Coronary artery (tissue), 2 donors: ENCODE data around the gene GRIA4.

Source experiments
- DNase-seq: peaks from one replicate; pipeline ENCODE4 v3.0.0-alpha.2; 2017; ENCODE audit warnings: low spot score
- H3K27ac ChIP-seq, 2 donors: fragments of 200-600 bp; sonication (generic); one replicate each; pipeline ENCODE4 v1.5.1; 2016 to 2019
- H3K4me3 ChIP-seq: fragments of 200-600 bp; sonication (generic); 2 replicates; pipeline ENCODE4 v1.5.1; 2016; ENCODE audit warnings: mild to moderate bottlenecking, moderate library complexity
- CTCF ChIP-seq: fragments of 200-600 bp; sonication (generic); IDR thresholded peaks from one replicate; pipeline ENCODE4 v1.5.1; 2019; ENCODE audit warnings: antibody characterized with exemption

The GRIA4 gene

GRCh38 chr11:105937331-105937730 is 327.5 kb downstream of the GRIA4 start:
- no peak for DNase-seq
- no peak overlapping the region for H3K4me3 ChIP-seq
- no peak overlapping the region for H3K27ac ChIP-seq
- no peak for TF ChIP-seq CTCF

GRCh38 chr11:105937738-105938137 is 327.9 kb downstream of the GRIA4 start:
- TF ChIP-seq CTCF: no peak
- Histone ChIP-seq H3K4me3 (no peak overlapping the region), H3K27ac (no peak overlapping the region)
- DNase-seq: no peak

GRCh38 chr11:105942921-105943320 is 333.0 kb downstream of the GRIA4 start:
- no peak overlapping the region for H3K4me3 ChIP-seq
- DNase-seq: no peak
- TF ChIP-seq CTCF: no peak
- no peak overlapping the region for H3K27ac ChIP-seq

- DNase-seq: no peak
- Histone ChIP-seq H3K4me3 (no peak overlapping the region), H3K27ac (no peak overlapping the region)
- no peak for TF ChIP-seq CTCF
Observed at GRCh38 chr11:105948918-105949590, 339.2 kb downstream of the GRIA4 start.

- Histone ChIP-seq H3K27ac (no peak overlapping the region), H3K4me3 (no peak overlapping the region)
- DNase-seq: no peak
- no peak for TF ChIP-seq CTCF
Observed at GRCh38 chr11:105953886-105954285, 344.0 kb downstream of the GRIA4 start.

- TF ChIP-seq CTCF: no peak
- no peak overlapping the region for H3K27ac ChIP-seq
- no peak overlapping the region for H3K4me3 ChIP-seq
- no peak for DNase-seq
Observed at GRCh38 chr11:105960252-105961245, 350.7 kb downstream of the GRIA4 start.
